HS-27A (cell line): ENCODE measurements around the gene CDC42.

Experiments used
- DNase-seq: peaks from one replicate; pipeline ENCODE4 v3.0.0-alpha.2; 2012; ENCODE audit warnings: low read depth, missing footprints

The CDC42 gene

DNA sequence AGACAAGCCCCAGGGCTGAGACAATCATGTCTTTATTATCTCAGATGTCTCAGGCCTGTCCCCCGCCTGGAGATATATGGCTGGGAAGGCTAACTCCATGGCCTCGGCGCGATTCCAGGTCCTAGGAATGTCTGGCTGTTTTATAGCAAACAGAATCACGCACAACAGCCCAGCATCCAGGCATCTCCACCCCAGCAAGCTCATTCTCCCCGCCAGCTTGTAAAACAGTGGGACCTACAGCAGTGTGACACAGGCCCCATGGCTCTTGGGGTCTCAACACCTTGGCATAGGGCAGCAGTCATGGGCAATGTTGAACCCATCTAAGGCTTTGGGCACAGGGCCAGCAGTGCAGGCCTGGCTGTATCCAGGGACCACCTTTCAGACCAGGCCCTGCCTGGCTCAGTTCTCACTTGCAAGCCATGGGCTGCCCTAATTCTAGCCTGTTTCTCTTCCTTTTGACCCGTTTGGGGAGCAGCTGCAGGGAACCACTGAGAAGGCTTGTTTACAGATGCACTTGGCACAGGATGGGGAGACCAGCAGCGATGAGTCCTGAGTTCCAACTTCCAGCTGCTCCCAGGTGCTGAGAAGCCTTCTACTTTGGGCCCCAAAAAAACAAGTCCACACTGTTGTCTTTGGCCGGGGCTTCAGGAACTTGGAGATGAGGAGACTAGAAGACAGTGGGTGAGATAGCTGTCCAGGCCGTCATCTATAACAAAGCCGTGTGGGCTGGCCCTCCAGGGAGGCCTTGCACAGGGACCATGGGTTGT is 56.0 kb downstream of the CDC42 start:
- no peak for DNase-seq

DNA sequence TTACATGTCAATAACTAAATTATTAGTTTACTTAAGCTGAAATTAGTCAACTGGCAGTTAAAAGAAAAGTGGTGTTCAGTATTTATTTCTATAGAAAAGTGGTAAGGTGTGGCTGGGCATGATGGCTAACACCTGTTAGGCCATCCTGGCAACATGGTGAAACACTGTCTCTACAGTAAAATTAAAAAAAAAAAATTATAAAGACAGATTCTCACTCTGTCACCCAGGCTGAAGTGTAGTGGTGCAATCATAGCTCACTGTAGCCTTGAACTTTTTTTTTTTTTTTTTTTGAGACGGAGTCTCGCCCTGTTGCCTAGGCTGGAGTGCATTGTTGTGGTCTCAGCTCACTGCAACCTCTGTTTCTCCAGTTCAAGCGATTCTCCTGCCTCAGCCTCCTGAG is 57.5 kb downstream of the CDC42 start:
- DNase-seq = no peak

DNA sequence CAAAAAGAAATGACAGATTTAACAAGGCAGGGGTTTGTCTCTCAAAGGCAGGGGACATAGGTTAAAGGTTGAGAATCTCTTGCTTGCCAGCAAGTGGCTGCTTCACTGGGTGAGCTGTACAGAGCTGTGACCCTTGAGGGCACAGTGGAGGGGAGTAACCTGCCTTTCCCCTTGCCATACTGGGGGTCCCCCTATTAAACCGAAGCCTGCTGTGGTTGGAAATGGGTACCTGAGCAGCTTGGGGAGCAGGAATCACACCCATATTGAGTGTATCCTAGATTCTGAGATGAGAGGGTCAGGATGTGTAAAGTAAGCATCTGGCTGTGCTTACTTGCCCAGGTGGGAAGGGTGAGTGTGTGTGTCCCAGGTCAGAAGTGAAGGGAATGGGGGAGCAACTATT is 58.6 kb downstream of the CDC42 start:
- no peak for DNase-seq

DNA sequence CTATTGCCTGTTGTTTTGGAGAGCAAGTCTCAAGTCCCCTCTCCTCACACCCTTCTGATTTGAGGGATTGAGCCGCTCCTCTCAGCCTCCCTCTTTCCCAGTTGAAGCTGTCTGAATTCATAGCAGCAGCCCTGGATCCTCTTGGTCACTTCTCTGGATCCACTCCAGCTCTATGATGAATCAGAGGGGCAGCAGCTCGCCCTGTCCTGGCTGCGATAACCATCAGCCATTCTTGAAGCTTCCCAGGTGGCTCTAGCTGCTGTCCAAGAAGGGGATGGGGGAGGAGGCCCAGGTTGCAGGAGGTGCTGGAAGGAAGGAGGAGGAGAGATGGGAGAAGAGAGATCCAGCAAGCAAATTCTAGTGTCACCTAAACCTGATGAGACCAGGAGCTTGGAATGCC is 59.1 kb downstream of the CDC42 start:
- no peak for DNase-seq

DNA sequence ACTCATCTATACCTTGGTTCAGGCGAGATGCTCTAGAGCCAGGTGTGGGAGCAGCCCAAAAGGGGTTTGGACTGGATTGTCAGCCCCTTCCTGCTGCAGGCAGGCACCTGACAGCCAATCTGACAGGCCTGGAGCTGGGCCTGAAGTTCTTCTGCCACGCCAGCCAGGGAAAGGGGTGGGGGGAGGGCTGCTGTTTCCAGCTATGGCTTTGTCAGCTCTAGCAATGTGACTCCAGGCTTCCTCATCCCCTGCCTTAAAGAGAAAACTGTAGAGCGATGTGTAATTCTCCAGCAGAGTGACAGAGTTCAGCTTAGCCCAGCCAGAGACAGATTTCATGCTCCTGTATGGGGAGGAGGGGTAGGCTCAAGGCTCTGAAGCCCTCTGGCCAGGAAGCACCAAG is 60.0 kb downstream of the CDC42 start:
- DNase-seq = no peak

DNA sequence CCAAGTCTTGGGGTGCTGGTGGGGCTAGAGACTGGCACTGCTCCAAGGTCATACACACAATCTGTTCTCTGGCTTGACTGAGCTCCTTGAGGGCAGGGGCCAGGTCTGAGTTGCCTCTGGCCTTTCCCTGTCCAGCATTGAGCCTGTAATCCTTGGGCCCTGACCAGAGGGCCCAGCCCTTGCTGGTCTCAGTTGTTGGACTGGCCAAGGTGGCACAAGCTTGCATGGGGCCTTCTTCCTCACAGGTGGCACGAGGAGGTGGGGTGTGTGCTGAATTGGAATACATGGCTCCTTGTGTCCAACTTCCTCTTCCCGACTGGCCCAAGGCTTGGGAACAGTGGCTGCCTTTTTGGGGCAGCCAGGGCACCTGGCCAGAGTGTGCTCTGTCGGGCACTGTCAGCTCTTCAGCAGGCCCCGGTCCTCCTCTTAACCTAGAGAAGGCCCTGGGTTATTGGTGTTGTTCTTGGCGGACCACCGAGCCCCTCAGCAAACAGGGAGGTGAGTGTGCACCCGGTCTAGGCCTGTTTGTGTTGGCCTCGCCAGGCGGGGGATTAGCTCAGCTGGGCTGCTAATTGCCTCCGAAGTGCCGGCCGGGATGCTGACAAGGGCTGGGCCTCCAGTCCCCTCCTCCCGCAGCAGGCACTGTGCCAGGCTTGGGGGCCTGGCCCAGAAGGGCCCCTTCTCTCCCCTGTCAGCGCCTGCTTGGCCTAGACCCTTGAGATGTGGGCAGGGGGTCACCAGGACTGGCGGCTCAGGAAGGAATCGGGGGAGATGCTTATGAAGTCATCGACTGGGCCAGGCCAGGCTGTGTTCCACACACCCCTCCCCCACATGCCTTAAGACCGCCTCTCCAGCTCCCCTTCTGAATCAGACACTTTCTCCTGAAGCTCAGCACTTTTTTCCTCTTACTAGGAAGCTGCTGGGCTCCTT is 61.8 kb downstream of the CDC42 start:
- no peak for DNase-seq

DNA sequence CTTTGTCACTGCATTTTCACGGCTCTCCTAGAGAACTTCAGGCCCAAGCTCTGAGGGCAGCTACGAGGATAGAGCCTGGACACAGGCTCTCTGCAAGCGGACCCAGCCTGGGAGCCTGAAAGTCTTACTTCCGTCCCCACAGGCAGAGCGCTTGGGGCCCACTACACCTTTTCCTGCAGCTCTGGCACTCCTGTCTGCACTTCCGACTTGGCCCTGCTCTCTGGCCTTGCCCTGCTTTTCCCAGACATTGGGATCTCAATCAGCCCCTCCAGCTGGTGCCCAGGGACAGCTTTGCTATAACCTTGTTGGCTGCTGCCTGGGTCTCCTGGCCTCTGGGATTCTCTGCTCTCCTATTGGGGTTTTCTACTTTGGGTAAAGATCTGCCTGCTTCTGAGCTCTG is 62.8 kb downstream of the CDC42 start:
- no peak for DNase-seq

DNA sequence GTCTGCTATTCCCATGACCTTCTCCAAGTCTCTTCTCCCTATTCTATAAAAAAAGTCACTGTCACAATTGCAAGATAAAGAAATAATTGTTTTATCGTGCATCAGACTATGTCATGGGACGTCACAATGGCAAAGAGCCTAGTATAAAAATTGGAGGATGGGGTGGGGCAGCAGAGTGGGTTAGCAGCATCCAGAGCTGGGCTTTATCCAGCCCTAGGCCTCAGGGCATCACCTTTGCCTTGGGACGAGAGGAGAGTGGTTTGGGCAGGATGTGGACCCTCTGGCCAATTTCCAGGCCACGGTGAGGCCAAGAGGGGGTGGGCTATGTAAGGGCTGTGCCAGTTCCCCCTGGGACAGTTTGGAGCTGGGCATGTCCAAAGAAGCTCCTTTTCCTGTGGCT is 64.7 kb downstream of the CDC42 start:
- DNase-seq = no peak

DNA sequence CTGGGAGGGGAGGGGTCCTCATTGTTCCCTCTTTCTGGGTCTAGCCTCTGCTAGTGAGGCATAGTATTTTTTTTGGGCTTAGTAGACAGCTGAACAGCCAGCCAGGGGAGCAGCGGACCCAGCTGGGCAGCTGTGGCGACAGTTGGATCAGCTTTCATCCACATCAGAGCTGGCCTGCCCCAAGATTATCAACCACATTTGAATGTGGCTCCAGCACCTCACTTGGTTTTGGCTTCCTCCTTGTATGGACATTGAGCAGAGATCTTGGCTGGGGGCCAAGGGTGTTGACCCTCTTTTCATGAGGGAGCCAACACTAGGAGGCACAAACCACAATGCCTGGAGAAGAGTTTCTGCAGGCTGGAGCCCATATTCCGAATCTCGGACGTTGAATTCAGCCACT is 65.3 kb downstream of the CDC42 start:
- no peak for DNase-seq

DNA sequence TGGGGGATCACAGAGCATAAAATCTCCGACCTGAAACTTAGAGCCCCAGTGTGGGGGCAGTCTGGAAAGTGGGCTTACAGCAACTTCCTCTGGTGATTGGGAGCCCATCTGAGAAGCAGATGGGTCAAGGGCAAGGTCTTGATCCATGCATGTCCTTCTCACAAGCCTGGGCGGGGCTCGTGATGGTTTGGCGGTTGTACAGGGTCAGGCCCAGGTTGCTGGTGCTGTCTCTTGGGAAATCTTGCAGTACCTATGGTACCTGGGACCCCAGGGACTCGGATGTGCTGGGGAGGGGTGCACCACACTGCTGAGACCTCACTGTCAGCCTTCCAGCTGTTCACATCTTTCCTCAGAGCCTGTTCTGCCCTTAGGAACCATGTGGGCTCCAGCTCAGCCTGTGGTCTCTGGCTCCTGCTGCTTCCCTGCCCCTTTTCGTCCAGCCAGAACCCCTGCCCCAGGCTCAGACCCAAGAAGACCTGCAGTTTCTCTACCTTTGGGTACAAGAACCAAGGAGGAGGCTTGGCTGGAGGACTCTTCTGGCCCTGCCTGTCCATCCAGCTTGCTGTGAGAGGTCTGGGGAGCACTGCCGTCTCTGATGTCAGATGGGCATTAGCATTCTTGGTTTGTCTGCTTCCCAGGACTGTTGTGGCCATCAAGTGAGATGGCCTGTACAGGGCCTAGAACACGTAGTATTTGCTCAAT is 65.9 kb downstream of the CDC42 start:
- no peak for DNase-seq

DNA sequence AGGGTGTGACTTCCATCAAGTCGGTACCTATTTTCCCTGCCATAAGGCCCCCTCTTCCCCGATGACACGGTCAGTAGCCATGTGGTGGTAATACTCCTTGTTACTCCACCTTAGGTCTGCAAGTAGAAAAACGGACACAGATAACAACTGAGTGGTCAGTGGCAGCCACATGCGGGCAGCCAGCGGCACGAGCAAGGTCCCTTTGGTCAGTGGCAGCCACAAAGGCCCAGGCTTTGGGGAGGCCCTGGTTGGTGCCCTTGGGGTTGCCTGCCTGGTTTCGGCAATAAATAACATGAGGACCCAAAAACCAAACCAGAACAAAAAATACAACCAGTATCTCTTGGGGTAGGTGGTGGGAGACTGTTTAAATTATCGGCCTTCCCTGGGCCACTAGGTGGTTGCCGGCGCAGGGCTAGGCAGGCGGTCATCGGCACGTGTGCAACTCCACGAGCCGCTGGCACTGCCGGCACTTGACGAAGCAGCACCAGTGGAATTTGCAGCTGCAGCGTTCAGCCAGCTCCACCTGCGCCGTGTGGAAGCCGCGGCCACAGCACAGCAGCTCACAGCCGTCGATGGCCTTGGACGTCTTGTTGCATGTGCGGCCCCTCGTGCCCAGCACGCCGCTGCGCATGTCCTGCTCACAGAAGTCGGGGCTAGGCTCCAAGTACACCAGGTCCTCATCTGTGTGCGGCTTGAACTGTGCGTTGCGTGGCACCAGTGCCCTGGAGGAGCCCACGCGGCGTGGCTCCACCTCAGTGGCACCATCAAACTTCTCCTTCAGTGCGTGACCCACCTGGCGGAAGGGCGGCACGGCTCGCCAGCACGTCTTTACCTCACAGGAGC is 67.3 kb downstream of the CDC42 start:
- DNase-seq = no peak

DNA sequence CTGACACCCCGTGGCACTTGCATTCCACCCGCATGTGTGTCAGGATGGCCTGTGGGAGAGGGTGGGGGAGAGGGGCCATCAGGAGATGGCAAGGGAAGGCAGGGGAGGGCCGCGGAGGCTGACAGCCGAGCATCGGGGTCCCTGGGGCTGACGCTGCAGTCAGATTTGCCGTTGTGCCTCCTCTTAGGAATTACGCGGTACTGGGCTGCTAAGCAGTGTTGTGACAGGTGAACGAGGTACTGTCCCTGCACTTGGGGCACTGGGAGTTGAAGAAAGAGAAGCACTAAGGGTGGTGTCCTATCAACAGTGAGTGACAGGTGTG is 67.9 kb downstream of the CDC42 start:
- no peak for DNase-seq

DNA sequence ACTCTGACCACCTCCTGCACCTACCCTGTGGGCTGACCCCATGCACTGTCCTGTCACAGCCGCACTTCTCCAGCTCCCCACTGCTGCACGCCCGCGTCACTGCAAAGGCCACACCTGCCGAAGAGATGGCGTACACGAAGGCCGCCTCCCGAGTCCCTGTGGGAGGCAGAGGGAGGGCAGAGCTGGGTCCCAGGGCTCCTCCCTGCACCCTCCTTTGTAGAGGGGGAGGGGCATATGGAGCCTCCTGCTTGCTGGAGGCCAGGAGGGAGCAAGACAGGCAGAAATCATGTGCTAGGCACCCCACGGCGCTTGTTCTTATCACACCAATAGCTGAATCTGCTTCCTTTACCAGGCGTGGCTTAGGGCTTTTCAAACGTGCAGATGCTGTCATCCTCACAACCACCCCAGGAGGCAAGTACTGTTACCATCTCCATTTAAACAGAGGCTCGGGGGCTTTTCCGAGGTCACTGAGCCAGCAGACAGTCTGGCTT is 69.0 kb downstream of the CDC42 start:
- DNase-seq = no peak

DNA sequence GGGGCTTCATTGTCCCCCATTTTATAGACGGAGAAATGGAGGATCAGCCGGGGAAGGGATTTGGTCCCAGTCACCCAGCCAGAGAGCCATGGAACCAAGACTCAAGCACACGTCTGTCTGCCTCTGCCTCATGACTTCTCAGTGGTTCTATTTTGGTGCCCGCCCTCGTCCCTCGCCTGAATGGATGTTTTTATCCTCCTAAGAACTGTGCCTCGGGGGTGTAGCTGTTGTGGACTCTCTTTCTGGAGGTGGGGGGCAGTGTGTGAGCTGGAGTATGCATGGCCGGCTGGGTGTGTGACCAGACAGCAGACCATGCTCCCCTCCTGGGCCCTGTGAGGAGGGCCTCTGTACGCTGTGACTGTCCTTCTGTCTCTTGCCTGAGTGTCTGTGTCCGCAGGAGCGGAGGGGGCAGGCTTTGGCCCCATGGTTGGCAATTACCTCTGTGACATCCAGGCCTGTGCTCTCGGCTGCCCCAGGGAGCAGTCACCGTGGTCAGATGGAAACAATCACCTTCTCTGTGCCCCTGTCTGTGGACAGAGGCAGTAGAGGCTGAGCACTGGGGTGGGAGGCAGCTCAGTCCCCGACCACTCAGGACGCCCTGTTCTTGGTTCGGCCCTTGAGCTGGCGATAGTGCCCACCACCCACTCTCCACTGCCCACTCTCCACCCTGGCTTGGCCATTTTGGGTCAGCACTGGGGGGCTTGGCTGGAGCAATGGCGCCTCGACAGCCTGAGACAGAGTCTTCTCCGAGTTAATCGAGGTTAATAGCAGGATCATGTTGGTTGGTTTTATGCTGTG is 70.0 kb downstream of the CDC42 start:
- DNase-seq = no peak

DNA sequence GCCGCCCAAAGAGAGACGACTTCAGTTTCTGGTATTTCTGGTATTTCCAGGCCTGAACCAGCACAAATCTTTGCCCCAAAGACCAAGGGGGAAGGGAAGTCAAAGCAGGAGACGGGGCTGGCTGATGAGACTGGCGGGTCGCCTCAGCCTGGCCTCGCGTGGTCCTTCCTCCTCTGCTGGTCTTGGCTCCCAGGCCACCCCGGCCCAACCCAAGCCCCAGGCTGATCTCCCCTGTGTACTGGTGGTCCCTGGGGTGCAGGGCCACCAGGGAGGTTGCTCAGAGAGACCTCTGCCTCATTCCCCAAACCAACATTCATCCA is 70.5 kb downstream of the CDC42 start:
- no peak for DNase-seq

DNA sequence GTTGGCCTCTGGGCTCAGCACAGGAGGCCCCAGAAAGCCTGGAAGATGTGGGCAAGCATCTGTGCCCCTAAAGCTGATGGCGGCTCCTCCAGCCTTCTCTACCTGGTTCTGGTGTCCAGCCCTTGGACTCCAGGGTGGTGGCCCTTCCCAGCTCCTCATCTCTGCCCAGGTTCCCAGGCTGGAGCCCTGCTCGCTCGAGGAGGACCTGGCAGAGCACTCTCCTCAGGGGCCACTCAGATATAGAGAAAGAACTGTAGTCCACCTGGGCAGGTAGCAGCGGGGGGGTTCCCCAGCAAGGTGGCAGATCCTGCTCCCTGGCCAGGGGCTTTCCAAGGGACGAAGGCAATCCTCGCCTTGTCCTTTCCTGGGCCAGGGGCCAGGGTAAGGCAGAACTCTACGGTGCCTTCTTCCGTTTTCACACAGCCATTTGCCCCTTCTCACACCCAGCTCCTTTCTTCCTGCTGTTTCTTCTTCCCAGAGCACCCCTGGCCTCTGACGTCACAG is 71.4 kb downstream of the CDC42 start:
- DNase-seq = no peak

DNA sequence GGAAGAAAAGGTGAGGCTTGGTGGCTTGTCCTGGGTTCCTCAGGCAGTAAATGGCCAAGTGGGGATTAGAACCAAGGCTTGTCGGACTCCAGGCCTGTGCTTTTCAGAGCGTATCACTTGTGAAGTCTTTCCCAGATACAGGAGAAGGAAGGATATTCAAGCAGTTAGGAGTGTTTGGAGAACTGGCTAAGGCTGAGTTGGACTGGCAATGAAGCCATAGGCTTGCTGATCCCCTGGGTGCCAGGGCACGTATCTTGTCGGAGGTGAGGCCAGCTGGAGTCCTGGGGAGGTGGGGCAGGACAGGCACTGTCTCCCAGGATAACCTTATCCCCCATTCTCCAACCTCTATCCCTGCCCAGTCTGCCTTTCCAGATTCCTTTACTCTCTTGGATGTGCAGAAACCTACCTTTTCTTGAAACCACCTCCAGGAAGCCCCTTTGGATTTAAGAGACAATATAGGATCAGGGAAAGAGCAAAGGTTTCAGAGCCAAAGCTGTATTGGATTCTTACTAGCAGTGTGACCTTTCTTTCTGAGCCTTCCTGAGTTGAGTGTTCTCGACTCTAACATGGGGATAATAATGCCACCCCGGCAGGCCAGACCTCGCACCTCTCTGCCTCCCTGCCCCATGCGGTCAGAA is 72.2 kb downstream of the CDC42 start:
- DNase-seq = no peak

DNA sequence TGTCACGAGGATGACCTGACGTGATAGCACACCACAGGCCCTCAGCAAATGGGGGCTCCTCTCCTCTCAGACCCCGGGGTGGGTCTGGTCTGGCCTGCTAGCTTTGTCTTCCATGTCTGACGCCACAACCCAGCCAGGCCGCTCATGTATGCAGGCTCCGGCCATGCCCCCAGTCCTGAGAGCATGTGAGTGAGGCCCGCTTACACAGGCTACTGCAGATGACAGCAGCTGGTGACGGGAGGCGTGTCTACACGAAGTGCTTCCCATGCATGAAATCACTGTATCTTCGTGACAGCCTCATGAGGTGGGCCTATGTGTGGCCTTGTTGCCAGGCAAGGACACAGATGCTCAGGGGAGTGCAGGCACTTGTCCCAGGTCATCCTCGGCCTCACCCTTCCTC is 74.0 kb downstream of the CDC42 start:
- DNase-seq = no peak

DNA sequence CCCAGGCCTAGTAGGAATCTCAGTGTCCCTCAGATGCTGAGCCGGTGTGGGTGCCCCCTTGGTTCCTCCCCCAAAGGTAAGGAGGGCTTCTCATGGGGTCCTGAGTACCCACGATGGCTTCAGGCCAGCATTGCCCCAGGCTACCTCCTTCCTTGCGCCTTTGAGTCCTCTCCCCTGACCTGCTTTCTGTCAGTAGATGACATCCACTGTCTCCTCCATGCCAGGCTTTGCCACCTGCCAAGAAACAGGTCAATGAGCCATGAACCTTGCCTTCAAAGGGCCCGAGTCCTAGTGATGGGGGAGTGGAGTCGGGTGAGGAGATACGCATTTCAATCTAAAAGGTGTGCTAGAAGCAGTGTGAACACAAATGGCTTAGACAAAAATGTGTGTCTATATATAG is 74.7 kb downstream of the CDC42 start:
- no peak for DNase-seq

DNA sequence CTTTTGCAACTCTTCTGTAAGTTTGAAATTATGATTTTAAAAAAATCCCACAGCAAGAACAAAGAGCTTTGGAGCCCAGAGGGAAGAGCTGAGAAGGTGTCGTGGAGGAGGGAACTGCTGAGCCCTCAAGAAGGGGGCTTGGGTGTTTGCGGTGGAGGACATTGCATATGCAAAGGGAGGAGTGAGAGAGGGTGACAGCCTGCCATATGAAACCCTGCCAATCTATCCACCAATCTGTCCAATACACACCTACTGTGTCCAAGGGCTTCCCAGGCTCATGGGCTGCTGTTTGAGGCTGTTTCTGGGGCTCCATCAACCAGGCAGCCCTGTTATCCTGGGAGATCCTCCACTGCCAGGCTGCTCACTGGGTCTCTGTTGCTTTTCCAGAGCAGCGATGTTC is 75.2 kb downstream of the CDC42 start:
- no peak for DNase-seq

DNA sequence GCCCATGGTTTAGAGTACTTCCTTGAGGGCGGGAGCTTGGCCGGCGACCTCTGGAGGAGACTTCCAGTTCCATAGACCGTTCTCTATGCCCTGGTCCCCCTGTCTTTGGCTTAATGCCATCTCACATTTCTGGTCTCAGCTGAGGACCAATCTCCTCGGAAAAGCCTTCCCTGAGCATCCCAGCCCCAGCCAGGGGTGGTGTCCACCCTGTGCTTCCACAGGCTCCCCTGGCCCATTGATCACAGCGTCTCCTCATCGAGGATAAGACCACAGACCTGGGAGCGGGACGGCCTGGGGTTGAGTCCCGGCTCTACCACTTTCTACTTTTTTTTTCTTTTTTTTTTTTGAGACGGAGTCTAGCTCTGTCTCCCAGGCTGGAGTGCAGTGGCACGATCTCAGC is 75.9 kb downstream of the CDC42 start:
- no peak for DNase-seq
